ENCODE data around the gene LEKR1.

DNA sequence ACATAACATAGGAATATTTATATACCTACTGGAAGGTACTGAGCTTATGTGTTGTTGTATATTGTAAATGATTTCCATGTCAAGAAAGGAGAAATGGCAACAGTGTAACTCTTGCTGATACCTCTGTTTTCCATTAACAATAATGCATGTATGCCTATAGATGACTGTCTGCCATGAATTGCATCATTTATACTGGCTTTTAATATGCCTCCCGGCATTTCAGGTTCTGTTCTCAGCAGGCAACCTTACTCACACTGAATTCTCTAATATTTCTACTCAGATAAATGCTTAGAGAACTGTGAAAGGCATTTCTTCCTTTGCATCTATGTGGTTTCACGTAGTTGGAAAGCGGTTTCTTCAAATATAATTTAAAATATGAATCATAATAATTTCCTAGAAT, 41.8 kb downstream of the LEKR1 start:
- TF ChIP-seq TCF7L2 (IDR thresholded peaks at IDR 0.05; ENCODE audit: low read depth, low read length) (no peak), ARNT (IDR thresholded peaks at IDR 0.05) (no peak)

All from K562 (cell line).